HEK293T (cell line): ENCODE results near the gene EIF5A2.
"Not testable (repeated sequence)": the region's sequence is repeated elsewhere in the genome, so short reads cannot be mapped to it uniquely, and the experiment has no call there.

ENCODE experiments used
- ARNT ChIP-seq: fragments of 450-650 bp; IDR thresholded peaks from 2 replicates; pipeline ENCODE4 v1.6.1; 2017; ENCODE audit warnings: mild to moderate bottlenecking
- BHLHE40 ChIP-seq: fragments of 450-650 bp; IDR thresholded peaks from 2 replicates; pipeline ENCODE4 v1.6.1; 2016; ENCODE audit warnings: mild to moderate bottlenecking, moderate library complexity, borderline replicate concordance
- CTBP1 ChIP-seq: fragments of 450-650 bp; IDR thresholded peaks from 2 replicates; pipeline ENCODE4 v1.6.1; 2016; ENCODE audit warnings: borderline replicate concordance
- FOXA1 ChIP-seq: fragments of 450-650 bp; IDR thresholded peaks from 2 replicates; pipeline ENCODE4 v1.6.1; 2016; ENCODE audit warnings: mild to moderate bottlenecking
- FOXK2 ChIP-seq: fragments of 450-650 bp; IDR thresholded peaks from 2 replicates; pipeline ENCODE4 v1.6.1; 2016; ENCODE audit warnings: mild to moderate bottlenecking
- HDGF ChIP-seq: fragments of 450-650 bp; IDR thresholded peaks from 2 replicates; pipeline ENCODE4 v1.6.1; 2017; ENCODE audit warnings: antibody characterized with exemption, borderline replicate concordance
- LEF1 ChIP-seq: fragments of 450-650 bp; IDR thresholded peaks from 2 replicates; pipeline ENCODE4 v1.6.1; 2017; ENCODE audit warnings: mild to moderate bottlenecking, borderline replicate concordance
- NFRKB ChIP-seq: fragments of 450-650 bp; IDR thresholded peaks from 2 replicates; pipeline ENCODE4 v1.6.1; 2016; ENCODE audit warnings: mild to moderate bottlenecking, moderate library complexity
- PKNOX1 ChIP-seq: fragments of 450-650 bp; IDR thresholded peaks from 2 replicates; pipeline ENCODE4 v1.6.1; 2016
- SP1 ChIP-seq: fragments of 450-650 bp; IDR thresholded peaks from 2 replicates; pipeline ENCODE4 v1.6.1; 2017

- not testable (repeated sequence) for TF ChIP-seq NFRKB, FOXA1, PKNOX1, CTBP1, LEF1, FOXK2, SP1, ARNT, BHLHE40, HDGF
Observed at GRCh38 chr3:170877311-170877710, 31.1 kb downstream of the EIF5A2 start.
